ENCODE data around the gene EGFR. TPM values are rescaled to one million over a fixed set of nuclear protein-coding genes. Genes with fewer than 3 reads are reported as not detected.

The EGFR gene
- total RNA-seq, 1 donor from 2014 or later = 12.8 TPM

DNA sequence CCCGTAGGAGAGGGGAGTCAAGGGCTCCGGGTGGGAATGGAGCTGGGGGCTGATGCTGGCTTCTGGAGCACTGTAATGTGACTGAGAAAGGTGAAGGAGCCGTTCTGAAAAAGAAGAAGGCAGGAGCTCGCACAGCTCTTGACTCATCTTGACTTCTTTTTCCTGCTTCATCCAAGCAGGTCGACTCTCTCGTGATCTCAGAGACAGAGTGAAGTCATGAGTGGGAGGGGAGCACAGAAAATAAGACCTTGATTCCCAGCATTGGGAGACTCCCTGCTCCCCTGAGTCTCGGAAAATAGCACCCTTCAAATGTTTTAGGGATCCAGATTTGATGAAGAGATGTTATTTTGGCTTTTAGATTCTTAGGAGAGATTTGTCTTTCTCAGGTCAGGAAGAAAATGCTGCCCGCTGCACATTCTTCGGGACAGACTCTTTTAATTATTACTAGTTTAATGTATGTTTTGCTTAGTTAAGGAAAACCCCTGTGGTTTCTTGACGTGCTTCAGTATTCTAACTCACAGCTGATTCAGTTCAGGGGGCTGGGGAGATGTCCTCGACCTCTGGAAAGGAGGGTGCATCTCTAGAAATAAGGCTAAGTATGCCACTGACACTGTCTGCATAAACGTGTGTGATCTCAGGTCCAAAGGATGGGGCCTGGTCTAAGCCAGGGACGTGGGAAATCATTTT is 34.1 kb downstream of the EGFR start:
- TF ChIP-seq, protein P1, sequence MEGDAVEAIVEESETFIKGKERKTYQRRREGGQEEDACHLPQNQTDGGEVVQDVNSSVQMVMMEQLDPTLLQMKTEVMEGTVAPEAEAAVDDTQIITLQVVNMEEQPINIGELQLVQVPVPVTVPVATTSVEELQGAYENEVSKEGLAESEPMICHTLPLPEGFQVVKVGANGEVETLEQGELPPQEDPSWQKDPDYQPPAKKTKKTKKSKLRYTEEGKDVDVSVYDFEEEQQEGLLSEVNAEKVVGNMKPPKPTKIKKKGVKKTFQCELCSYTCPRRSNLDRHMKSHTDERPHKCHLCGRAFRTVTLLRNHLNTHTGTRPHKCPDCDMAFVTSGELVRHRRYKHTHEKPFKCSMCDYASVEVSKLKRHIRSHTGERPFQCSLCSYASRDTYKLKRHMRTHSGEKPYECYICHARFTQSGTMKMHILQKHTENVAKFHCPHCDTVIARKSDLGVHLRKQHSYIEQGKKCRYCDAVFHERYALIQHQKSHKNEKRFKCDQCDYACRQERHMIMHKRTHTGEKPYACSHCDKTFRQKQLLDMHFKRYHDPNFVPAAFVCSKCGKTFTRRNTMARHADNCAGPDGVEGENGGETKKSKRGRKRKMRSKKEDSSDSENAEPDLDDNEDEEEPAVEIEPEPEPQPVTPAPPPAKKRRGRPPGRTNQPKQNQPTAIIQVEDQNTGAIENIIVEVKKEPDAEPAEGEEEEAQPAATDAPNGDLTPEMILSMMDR (IDR thresholded peaks at IDR 0.05; ENCODE audit: partially characterized antibody, unreplicated experiment) = no peak
- peaks cover 4% of the 10 kb centered on the region for H3K27me3 Mint-ChIP-seq (ENCODE audit: unreplicated experiment)
- DNase-seq = no peak
- no peak overlapping the region for H3K4me3 Mint-ChIP-seq (ENCODE audit: unreplicated experiment)
- no peak overlapping the region for H3K27ac Mint-ChIP-seq (ENCODE audit: unreplicated experiment)
- peaks cover 9% of the 10 kb centered on the region for H3K9me3 Mint-ChIP-seq (ENCODE audit: unreplicated experiment)
- no peaks in the 10 kb centered on the region for H3K36me3 Mint-ChIP-seq (ENCODE audit: unreplicated experiment)
- peaks cover 13% of the 10 kb centered on the region for H3K4me1 Mint-ChIP-seq (ENCODE audit: low read depth, unreplicated experiment)

DNA sequence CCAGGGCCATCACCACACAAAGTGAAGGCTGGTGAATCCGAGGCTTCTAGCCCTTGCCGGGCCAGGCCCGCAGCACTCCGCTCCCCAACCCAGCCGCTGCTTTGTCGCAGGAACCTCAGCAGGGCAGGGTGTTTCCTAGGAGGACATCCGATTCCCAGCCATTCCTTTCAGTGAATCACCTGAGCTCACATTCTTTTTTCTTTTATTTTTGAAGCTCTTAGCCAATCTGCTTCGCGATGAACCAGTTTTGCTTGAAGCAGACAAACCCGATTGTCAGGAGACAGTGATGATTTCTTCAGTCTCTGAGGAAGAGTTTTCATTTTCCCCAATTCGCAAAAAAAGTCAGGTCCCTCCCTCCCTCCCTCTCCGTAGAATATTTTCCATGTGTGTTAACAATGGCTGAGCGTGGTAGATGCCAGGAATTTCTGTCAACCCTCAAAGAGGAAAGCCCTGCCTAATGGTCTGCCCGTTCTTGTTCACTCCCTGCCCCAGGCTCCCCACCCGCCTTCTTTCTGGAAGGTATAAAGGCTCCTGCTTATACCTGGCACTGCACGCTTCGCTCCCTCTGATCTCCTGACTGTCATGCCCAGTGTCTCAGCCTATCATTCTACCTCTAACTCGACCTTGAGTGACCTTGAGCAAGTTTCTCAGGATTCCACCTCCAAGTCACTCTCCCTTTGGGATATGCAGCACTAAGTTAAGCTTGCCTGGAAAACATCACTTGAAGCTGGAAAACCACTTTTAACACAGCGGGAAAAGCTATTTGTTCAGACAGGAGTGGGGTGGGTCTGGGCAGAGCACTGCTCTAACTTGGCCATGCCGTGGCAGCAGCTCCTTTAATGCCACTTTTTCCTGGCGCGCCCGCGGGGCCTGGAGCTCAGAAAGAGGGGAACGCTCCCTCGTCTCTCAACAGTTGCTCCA is 35.1 kb downstream of the EGFR start:
- H3K27me3 Mint-ChIP-seq (ENCODE audit: unreplicated experiment) = peaks cover 4% of the 10 kb centered on the region
- no peaks in the 10 kb centered on the region for H3K36me3 Mint-ChIP-seq (ENCODE audit: unreplicated experiment)
- H3K9me3 Mint-ChIP-seq (ENCODE audit: unreplicated experiment) = peaks cover 9% of the 10 kb centered on the region
- no peak overlapping the region for H3K27ac Mint-ChIP-seq (ENCODE audit: unreplicated experiment)
- no peak overlapping the region for H3K4me3 Mint-ChIP-seq (ENCODE audit: unreplicated experiment)
- H3K4me1 Mint-ChIP-seq (ENCODE audit: low read depth, unreplicated experiment) = peaks cover 13% of the 10 kb centered on the region
- TF ChIP-seq, protein P1 (IDR thresholded peaks at IDR 0.05; ENCODE audit: partially characterized antibody, unreplicated experiment) = no peak
- no peak for DNase-seq

DNA sequence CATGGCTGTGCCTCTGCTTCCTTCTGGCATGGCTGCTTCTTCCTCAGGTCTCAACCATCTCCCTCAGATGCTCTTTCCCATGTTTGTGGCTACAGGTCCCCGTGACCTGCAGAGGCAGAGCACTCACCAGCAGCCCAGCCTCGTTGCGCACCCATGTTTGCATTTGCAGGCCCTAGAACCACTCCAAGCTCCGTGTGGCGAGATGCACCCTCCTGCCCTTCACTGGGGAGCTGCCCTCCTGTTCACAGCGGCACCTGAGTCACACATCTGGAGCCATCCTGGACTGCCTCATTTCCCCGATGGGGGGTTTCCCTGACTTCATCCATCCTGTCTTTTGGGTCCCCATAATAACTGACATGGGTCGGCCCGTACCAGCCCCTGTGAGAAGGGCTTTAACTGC is 35.9 kb downstream of the EGFR start:
- Mint-ChIP-seq H3K36me3 (ENCODE audit: unreplicated experiment) (no peaks in the 10 kb centered on the region), H3K27ac (ENCODE audit: unreplicated experiment) (no peak overlapping the region), H3K4me3 (ENCODE audit: unreplicated experiment) (no peak overlapping the region), H3K9me3 (ENCODE audit: unreplicated experiment) (peaks cover 9% of the 10 kb centered on the region), H3K4me1 (ENCODE audit: low read depth, unreplicated experiment) (peaks cover 12% of the 10 kb centered on the region), H3K27me3 (ENCODE audit: unreplicated experiment) (peaks cover 4% of the 10 kb centered on the region)
- TF ChIP-seq, protein P1 (IDR thresholded peaks at IDR 0.05; ENCODE audit: partially characterized antibody, unreplicated experiment) = no peak
- DNase-seq = no peak

DNA sequence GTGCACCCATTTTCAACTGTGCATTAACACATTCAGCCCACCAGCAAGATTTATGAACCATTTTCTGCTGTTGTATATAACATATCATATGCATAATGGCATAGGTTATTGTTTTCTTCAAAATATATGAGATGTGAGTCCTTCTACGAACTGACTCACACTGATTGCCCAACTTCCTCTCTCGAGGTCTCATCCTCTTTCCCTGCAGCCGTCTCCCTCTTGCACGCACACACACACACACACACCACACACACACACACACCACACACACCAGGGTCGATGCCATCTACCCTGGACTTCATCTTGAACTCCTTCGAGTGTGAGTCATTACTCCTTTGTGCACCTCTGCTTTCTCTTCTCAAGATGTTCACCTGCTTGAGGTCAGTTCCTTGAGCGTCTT is 36.7 kb downstream of the EGFR start:
- H3K4me3 Mint-ChIP-seq (ENCODE audit: unreplicated experiment) = no peak overlapping the region
- no peaks in the 10 kb centered on the region for H3K27me3 Mint-ChIP-seq (ENCODE audit: unreplicated experiment)
- TF ChIP-seq, protein P1 (IDR thresholded peaks at IDR 0.05; ENCODE audit: partially characterized antibody, unreplicated experiment) = no peak
- no peaks in the 10 kb centered on the region for H3K36me3 Mint-ChIP-seq (ENCODE audit: unreplicated experiment)
- no peak for DNase-seq
- H3K27ac Mint-ChIP-seq (ENCODE audit: unreplicated experiment) = no peak overlapping the region
- peaks cover 4% of the 10 kb centered on the region for H3K9me3 Mint-ChIP-seq (ENCODE audit: unreplicated experiment)
- peaks cover 5% of the 10 kb centered on the region for H3K4me1 Mint-ChIP-seq (ENCODE audit: low read depth, unreplicated experiment)

DNA sequence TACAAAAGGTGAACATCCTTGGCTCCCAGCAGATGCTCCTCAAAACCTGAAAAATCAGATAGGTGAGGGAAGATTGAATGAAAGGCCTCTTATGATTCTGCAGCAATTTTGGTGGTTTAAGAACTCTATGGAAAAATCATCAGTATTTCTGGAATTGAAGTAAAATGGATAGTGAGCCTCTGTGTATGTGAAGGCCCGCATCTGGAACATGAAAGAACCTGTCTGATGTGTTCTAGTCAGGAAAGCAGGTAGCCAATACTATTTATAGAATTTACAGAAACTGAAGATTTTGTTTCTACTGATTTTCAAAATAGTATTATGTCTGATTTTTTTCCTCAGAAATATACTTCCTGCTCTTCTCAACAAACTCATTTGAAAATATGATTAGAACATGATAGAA is 37.3 kb downstream of the EGFR start:
- H3K4me3 Mint-ChIP-seq (ENCODE audit: unreplicated experiment) = no peak overlapping the region
- H3K27ac Mint-ChIP-seq (ENCODE audit: unreplicated experiment) = no peak overlapping the region
- TF ChIP-seq, protein P1 (IDR thresholded peaks at IDR 0.05; ENCODE audit: partially characterized antibody, unreplicated experiment) = no peak
- H3K36me3 Mint-ChIP-seq (ENCODE audit: unreplicated experiment) = no peaks in the 10 kb centered on the region
- DNase-seq = no peak
- H3K27me3 Mint-ChIP-seq (ENCODE audit: unreplicated experiment) = no peaks in the 10 kb centered on the region
- peaks cover 5% of the 10 kb centered on the region for H3K4me1 Mint-ChIP-seq (ENCODE audit: low read depth, unreplicated experiment)
- peaks cover 2% of the 10 kb centered on the region for H3K9me3 Mint-ChIP-seq (ENCODE audit: unreplicated experiment)
